Medulla oblongata (tissue), 1 donor: ENCODE results near the gene PLA2G5.

Experiments used
- DNase-seq: peaks from one replicate; pipeline ENCODE4 v3.0.0-alpha.2; 2015; ENCODE audit errors: extremely low spot score

Gene PLA2G5

DNA sequence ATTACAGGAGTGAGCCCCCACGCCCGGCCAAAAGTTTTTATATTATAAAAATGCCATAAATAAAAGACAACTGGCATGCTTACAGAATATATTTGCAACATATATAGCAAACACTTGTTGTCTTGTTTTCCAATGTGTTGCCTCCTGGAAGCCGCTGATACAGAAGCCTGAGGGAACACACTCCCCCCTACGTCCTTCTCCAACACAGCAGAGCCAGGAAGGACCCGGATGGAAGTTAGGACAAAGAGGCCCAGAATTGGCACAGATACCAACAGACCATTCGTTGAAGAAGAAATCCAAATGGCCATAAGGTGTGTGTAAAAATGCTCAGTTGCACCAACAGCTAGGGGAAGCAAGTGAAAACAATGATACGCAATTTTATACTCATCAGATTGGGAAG lies 1.3 kb upstream of the PLA2G5 start:
- no peak for DNase-seq

- DNase-seq = no peak
Observed at GRCh38 chr1:20070357-20070756, 363 bp downstream of the PLA2G5 start.

DNA sequence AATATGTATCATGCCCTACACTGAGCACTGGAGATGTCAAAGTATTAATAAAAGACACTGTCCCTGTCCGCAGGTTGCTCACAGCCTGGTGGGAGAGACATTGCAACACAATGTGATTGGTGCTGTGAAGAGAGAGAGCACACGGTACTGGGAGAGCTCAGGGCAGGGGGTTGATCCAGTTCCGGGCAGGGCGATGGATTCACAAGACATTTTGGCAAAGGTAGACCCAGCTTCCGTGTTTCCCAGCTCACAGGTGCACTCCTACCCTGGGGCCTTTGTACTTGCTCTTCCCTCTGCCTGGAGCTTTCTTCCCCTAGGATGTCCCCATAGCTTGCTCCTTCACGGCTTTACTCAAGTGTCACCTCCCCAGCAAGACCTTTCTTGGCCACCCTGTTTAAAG lies 1.4 kb downstream of the PLA2G5 start:
- DNase-seq = no peak

DNA sequence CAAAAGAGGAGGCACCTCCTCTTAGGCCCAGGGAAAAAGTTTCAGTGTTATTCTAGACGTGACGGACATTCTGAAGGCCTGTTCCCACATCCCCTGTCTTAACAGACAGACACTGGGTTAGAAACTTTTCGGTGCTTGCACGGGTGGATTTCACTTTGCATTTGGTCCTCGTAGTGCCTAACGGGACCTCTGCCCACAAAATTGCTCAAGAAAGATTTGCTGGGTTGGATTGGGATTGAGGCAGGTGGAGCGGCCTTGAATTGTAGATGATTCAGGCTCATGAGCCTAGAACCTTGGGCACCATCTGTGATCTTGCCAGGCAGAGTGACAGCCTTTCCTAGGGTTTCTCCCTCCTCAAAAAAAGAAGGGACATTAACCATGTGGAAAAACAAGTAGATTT lies 2.8 kb downstream of the PLA2G5 start:
- no peak for DNase-seq

GRCh38 chr1:20073256-20073655 lies 3.3 kb downstream of the PLA2G5 start:
- DNase-seq = no peak

DNA sequence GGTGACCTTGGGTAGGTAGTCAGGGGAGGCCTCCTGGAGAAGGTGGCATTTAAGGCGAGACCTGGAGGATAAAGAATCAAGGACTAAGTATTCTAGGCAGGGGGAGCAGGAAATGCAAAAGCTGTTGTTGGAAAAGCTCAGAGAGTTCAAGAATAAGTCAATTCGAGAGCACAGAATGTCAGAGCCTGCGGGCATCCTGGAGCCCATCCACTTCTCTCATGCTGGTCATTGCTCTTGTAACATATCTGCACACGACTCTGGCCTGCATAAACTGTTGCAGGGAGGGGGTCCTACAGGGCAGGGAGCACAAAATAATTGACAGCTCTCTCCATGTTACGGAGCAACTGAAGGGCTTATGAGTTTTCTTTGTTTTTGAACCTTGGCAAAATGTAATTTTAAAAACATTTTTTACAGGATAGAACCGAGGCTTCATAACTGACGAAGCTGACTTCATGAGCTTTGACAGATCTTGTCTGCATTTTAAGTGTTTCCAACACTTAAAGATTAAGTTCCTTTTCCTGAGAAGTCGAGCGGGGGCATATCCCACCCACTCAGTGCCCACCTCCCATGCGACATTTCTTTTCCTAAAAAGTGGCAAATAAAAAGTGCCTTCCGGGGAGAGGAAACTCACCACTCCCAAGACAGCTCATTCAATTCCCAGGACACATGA lies 4.2 kb downstream of the PLA2G5 start:
- no peak for DNase-seq

GRCh38 chr1:20074725-20075171 lies 4.8 kb downstream of the PLA2G5 start:
- DNase-seq = no peak

GRCh38 chr1:20075345-20075744 lies 5.4 kb downstream of the PLA2G5 start:
- no peak for DNase-seq

GRCh38 chr1:20076223-20076622 lies 6.2 kb downstream of the PLA2G5 start:
- no peak for DNase-seq

DNA sequence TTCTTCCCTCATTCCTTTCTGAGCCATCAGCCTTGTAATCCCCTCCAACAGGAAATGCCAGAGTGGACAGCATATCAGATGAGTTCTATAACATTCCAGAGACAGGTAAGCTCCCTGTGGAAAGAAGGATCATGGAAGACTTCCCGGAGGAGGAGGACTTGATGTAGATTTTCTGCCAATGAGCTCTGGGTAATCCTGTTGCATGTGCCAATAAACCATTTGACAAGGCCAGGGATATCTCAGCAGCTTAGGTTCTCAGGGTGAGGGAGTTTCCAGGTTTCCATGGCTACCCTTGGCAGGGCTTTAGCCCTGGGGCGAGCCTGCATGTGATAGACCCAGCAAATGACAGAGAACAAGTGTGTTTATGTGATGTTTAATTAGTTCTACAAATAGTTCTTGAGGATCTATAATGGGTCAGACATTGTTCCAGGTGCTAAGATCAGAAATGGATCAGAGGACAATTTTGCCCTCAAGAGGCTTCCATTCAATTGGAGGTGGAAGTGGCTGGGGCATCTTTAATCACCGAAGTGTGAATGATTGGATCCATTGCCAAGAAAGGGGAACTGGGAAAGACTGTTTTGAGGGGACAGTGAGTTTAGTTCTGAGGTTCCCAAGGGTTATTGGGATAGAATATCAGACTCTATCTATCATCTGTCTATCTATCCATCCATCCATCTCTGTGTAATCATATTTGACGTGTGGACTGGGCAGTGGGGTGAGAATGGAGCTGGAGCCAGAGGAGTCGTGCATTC lies 6.9 kb downstream of the PLA2G5 start:
- DNase-seq = no peak

DNA sequence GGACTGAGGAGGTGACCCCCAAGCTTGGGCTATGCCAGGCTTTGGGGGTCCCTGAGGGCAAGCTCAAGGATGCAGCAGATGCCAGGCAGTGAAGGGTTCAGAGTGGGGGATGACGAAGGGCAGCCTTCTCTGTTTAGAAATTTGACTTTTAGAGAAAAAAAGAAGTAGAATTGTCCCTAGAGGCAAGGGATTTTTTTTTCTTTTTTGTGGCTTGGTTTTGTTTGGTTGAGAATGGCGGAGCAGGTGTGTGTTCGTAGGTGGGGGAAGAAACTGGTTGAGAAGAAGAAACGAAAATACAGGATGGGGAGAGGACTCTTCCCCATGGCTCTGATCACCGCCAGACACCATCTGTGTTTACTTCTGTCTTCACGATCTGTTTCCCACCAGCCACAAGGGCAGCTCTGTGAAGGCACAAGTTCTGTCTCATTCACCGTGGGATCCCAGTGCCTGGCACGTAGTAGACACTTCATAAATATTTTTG lies 8.2 kb downstream of the PLA2G5 start:
- DNase-seq = no peak

- no peak for DNase-seq
Observed at GRCh38 chr1:20078711-20079110, 8.7 kb downstream of the PLA2G5 start.

GRCh38 chr1:20079661-20080305 lies 9.8 kb downstream of the PLA2G5 start:
- no peak for DNase-seq

DNA sequence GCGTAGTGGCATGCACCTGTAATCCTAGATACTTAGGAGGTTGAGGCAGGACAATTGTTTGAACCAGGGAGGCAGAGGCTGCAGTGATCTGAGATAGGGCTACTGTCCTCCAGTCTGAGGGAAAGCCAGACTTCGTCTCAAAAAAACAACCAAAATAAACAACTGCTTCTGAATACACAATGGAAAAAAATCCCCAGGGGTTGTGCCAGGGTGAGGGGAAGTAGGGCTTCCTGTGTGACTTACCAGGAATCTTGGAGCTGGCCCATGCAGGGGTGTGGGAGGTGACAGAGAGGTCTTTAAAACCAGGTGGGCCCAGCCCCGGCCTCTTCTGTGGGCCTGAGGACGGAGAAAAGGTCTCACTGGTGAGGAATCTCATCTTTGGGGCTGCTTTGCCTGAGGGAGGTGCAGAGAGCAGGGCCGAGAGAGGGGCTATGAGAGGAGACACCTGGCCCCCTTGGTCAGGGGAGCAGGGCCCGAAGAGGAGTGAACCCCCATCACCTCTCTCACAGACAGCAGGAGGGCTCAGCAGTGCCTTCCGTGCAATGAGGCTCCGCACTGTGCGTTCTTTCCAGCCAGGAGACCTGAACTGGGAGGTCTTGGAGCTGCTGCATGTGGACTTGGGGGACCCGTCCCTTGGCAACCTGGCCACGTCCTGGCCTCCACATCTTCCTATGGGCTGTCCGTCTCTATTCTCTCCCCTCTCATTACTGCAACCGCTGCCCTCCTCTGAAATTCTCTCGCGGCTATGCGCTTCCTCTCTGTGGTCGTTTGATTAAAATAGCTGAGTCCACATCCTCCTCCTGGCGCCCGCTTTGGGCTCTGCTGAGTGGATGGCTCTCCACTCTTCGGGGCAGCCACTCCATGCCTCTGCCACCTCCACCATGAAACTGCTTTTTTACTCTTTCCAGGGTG lies 10.7 kb downstream of the PLA2G5 start:
- peak; percentile 25 for DNase-seq

- no peak for DNase-seq
Observed at GRCh38 chr1:20081353-20081810, 11.4 kb downstream of the PLA2G5 start.

GRCh38 chr1:20082772-20083171 lies 12.8 kb downstream of the PLA2G5 start:
- no peak for DNase-seq

GRCh38 chr1:20083178-20083944 lies 13.4 kb downstream of the PLA2G5 start:
- DNase-seq = no peak

- no peak for DNase-seq
Observed at GRCh38 chr1:20086800-20087199, 16.8 kb downstream of the PLA2G5 start.

GRCh38 chr1:20087668-20088067 lies 17.7 kb downstream of the PLA2G5 start:
- DNase-seq = no peak

GRCh38 chr1:20089328-20090077 lies 19.5 kb downstream of the PLA2G5 start:
- no peak for DNase-seq
